ENCODE data around the gene ALDH1L2.
"Not testable (repeated sequence)": the region's sequence is repeated elsewhere in the genome, so short reads cannot be mapped to it uniquely, and the experiment has no call there.

ALDH1L2 gene

DNA sequence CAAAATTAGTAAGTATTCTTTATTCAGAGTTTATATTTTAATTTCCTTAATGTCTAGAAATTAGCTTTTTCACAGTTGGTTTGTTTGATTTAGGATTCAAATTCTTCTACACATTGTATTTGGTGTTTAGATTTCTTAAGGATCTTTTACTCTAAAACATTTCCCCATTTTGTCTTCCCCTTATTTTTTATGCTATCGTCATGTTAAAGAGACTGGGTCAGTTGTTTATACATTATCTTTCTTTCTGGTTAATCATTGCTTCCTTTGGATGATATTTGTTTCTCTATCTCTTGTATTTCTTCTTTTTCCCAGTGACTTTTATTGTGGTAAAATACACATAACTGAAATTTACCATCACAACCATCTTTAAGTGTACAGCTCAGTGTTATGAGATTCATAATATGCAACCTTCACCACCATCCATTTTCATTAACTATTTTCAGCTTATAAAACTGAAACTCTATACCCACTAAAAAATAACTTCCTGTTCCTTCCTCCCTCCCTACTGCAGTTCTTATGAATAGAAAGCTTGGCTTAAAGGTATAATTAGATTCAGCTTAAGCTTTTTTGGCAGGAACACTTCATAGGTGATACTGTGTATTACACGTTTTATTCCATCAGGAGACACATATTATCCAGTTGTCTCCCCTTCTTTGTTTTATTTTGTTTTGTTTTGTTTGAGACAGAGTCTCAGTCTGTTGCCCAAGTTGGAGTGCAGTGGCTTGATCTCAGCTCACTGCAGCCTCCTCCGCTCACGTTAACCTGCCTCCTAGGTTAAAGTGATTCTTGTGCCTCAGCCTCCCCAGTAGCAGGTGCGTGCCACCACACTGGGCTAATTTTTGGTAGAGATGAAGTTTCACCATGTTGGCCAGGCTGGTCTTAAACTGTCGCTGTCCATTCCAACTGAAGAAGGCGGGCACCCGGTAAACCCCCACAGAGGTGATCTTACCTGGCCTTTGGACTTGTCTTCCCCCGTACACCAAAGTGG, 53.1 kb downstream of the ALDH1L2 start:
- no peak for DNase-seq

DNA sequence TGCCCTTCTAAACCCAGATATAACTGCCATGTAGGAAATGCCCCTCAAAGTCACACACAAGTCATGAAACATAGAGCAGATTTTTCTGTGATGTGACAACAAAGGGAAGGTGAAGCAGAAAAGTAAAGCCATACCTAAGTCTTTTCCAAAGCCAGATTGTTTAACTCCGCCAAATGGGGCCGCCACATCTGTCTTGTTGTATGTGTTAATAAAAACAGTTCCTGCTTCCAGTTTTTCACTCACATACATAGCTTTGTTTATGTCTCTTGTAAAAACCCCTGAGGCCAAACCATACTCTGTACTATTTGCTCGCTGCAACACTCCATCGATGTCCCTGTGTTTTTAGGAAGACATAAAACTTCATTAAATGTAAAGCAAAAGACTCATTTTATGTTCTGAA, 57.8 kb downstream of the ALDH1L2 start:
- DNase-seq, result no peak

DNA sequence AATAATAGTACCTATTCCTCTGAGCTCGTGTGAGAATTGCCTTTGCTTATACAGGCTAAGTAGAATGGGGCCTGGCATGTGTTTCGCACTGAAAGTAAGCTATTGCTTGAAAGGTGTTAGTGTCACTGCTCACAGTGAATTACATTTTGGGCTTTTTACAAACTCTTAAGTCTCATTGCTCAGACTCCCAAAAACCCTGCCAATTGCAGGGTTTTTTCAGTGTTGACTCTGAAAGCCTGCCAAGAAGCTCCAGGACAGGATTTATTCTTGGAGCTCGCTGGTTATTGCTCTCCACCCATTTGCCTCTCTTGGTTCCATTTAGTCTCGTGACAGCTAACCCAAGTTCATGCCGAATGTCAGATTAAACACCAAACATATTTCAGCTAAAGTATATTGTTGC, 58.4 kb downstream of the ALDH1L2 start:
- DNase-seq, result no peak

GRCh38 chr12:105024928-105025327, 59.3 kb downstream of the ALDH1L2 start:
- DNase-seq, result no peak

DNA sequence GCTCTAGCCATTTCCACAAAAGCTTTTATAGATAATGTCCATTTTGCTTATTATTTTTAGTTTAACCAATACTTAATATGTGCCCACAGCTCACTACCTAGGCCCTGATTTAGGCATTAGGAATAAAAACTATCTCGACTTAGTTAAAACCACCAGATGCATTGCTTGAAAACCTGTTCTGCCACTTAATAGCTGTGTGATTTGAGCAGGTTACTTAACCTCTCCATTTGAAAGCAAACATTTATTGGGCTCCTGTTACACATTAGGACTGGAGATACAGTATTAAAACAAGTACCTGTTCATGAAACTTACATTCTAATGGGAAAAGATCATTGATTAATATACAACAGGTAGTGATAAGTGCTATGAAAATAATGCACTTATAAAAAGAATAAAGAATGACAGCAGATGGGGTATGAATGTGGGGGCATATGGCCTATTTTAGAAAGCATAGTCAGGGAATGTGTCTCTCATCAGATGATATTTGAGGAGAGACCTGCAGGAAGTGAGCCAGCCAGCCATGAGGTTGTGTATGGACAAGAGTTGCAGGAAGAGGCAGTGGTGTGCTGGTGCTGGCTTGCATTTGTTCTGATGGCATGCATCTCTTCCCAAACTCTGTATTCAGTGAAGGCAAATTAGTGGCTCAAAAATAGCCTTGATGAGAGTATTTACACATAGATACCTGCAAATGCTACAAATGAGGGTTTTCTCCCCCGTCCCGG, 63.9 kb downstream of the ALDH1L2 start:
- no peak for DNase-seq

- DNase-seq, result no peak
Measured at GRCh38 chr12:105018776-105019175, 65.5 kb downstream of the ALDH1L2 start.

GRCh38 chr12:105018012-105018411, 66.2 kb downstream of the ALDH1L2 start:
- no peak for DNase-seq

- no peak for DNase-seq
Measured at GRCh38 chr12:105015543-105015942, 68.7 kb downstream of the ALDH1L2 start.

DNA sequence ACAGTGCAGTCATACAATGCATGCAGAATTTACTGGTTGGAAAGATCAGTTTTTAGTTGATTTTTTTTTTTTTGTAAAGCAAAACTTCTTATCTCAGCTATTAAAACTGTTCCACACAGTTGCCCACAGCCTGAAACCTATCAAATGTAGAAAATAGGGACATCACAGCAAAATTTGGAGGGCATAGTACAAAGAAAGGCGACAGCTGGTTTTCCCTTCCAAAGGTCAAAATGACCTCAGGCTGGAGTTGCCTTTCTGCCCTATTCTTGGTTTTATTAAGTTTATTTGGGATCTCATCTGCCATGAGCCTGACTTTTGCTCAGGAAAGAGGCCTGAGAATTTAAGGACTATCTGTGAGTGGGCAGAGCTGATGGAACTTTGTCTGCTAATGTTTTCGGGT, 69.7 kb downstream of the ALDH1L2 start:
- DNase-seq, result no peak

DNA sequence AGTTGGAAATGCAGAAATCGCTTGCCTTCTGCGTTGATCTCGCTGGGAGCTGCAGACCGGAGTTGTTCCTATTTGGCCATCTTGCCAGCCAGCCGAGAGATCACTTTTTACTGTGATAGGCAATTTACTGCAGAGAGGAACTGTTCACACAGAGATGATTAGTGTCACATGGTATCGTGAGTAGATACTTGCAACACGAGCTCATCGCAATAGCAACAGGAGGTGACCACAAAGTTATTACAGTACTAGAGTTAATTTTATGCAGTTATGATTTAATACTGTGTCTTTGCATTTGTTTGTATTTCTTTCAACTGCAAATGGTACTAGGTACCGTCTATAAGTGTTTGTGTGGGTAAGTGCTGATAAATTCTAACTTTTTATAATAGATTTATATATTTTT, 70.4 kb downstream of the ALDH1L2 start:
- DNase-seq, result no peak

GRCh38 chr12:105001476-105001875, 82.8 kb downstream of the ALDH1L2 start:
- DNase-seq, result no peak

DNA sequence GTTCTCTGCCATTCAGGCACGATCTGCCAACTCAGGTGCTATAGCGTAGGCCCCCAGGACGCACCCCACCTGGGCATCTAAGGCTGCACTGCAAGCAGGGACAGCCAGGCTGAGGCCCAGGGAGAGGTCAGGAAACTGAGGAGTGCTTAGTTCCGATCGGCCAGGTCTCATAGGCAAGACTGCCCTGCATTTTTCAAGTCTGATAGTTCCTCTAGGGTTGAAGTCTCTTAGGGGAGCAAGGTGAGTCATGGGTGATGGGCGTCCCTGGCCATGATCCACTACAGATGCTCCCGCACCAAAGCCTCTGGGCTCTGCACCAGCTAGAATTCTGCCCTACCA, 84.9 kb downstream of the ALDH1L2 start:
- no peak for DNase-seq

DNA sequence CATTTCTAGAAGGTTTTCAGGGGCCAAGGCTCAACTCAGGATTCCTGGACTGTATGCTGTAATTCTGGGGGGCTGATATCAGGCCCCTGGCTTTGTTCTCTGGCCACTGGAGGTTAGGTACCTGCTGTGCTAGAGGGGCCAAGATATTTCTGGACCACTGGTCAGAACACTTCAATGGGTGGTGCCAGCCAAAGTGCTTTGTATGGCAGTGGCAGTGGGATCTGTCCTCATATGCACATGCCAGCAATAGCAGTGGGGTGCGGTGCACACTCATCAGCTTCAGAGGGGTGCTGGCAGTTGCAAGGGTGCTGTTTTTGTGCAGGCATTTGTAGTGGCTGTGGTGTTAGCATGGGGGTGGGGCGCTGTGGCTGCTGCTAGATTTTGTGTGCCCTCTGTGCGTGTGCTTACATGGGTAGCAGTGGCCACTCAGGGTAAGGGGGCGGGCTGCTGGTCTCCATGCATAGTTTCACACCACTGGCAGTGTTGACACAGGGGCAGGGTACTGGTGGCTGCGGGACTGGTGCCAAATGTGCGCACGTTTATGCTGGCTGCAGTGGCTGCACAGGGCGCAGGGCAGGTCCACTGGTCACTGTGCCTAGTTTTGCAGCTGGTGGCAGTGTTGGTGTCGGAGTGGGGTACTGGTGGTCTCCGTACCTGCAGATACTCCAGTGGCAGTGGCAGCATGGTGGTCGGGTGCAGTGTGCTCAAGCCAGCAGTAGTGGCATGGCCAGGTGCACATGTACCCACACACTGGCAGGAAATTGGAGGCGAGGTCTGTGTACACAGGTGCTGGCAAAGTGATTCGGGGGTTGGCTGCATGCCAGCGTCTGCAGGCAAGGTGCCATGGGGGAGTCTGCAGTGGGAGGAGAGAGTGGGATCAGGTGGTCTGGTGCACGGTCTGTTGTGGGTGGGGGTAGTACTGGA, 85.6 kb downstream of the ALDH1L2 start:
- DNase-seq, result peak; percentile 95

DNA sequence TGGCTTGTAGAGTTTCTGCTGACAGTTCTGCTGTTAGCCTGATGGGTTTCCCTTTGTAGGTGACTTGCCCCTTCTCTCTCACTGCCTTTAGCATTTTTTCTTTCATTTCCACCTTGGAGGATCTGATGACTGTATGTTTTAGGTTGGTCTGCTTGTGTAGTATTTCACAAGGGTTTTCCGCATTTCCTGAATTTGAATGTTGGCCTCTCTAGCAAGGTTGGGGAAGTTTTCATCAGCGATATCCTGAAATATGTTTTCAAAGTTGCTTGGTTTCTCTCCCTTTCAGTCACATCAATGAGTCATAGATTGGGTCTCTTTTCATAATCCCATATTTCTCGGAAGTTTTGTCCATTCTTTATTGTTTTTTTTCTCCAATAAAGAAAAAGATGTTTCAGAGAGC, 86.7 kb downstream of the ALDH1L2 start:
- no peak for DNase-seq

DNA sequence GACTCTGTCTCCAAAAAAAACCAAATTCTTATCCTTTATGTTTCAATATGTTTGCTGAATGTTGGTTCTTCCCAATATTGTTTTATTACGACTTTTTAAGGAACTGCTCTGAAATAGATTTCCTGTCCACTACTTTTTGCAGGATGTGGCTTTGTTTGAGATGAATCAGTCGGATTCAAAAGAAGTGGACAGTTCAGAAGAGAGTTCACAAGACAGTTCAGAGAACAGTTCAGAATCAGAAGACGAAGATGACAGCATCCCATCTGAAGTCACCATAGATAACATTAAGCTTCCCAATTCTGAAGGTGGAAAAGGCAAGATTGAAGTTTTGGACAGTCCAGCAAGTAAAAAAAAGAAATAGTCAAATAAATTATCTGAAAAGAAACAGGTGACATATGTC, 89.9 kb downstream of the ALDH1L2 start:
- no peak for DNase-seq

DNA sequence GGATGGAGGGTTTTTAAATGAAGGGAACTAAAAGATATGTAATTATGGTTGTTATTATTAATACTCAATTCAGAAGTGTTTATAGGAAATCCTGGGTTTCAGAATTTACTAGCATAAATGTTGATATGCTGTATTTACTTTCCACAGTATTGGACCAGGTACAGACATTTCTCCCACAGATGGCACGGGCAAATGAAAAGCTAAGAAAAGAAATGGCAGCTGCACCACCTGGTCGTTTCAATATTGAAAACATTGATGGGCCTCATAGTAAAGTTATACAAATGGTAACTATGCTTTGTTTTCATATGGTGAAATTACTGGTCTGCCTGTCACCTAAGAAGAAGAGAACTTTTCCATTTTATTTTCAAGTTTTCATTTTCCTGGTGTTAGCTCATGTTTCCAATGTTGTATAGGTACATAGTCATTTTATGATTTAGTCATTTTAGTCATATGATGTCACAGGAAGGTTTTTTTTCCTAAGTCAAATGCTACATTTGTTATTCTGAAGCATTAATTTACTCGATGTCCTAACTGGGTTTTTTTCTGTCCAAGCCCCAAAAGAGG, 92.6 kb downstream of the ALDH1L2 start:
- no peak for DNase-seq

DNA sequence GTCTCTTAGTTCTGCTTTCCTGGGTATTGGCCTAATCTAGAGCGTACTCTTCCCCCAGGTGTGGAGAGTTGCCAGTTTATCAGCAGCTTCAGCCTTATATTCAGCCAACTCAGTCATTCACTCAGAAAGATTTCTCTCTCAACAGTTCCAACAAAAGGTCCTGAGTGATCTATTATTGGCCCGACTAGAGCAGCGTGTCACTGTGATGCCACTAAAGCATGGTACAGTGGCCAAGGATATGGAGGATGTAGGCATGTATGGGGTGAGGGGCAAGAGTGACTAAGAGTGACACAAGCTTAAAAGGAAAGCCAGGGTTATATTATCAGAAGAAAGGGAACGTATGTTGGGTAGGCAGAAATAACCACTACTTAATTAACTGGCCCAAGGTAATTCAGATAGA, 93.3 kb downstream of the ALDH1L2 start:
- DNase-seq, result no peak

GRCh38 chr12:104986022-104986941, 98.0 kb downstream of the ALDH1L2 start, which contains the start of gene NOPCHAP1:
TSS of gene NOPCHAP1 (plus strand) at chr12:104986316. CDS start at chr12:104986353, 37 bp downstream.
- peak; percentile 95 for DNase-seq

DNA sequence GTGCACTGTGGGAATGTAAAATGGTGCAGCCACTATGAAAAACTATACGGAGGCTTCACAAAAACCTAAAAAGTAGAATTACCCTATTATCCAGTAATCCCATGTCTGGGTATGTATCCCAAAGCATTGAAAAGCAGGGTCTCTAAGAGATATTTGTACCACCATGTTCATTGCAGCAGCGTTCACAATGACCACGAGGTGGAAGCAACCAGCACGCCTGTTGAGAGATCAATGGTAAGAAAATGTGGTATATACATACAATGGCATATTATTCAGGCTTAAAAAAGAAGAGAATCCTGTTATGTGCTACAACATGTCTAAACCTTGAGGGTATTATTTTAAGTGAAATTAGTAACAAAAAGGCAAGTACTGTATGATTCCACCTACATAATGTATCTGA, 99.1 kb downstream of the ALDH1L2 start:
- no peak for DNase-seq

DNA sequence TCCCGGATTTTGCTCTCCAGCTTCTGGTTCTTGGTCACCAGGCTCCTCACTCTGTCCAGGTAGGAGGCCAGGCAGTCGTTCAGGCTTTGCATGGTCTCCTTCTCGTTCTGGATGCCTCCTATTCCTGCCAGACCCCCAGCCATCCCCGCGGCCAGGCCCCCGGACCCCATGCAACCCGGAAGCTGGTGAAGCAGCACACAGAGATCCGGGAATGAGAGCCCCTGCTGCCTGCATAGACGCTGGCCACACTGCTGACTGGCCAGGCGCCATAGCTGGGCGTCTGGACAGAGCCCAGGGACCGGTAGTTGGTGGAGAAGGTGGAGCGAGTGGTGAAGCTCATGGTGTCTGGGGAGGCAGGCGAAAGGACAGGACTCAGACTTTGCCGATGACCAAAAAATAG, 106.6 kb downstream of the ALDH1L2 start:
- not testable (repeated sequence) for DNase-seq

DNA sequence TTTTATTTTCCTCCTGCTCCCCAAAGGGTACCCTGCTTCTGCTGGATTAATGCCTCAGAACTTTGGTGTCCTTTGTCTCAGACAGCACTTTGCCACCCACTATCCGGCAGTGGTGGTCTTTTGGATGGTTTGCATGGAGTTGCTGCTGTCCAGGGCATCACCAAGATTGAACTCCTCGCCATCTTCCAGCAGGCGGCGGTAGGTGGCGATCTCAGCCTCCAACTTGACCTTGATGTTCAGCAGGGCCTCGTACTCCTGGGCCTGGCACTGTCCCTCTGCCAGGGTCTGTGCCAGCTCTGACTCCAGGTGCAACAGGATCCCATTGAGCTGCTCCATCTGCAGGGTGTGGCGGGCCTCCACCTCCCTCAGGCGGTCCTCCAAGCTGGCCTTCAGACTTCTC, 107.6 kb downstream of the ALDH1L2 start:
- DNase-seq, result no peak

All from NCI-H1417 treated with DMSO at 0.1 percent for 48 hours (cell line).